Progenitor cell of endocrine pancreas (in vitro differentiated cells): ENCODE results near the gene TJP3. TPM values are rescaled to one million over a fixed set of nuclear protein-coding genes. Genes with fewer than 3 reads are reported as not detected.
"Not testable (repeated sequence)": the region's sequence is repeated elsewhere in the genome, so short reads cannot be mapped to it uniquely, and the experiment has no call there.

Experiments used
- DNase-seq: peaks from one replicate; pipeline ENCODE4 v3.0.0; 2021; ENCODE audit warnings: low spot score; ENCODE audit not compliant: unreplicated experiment
- H3K27ac Mint-ChIP-seq: 2 replicates; pipeline ENCODE4 v1.8.0; 2021; ENCODE audit warnings: mild to moderate bottlenecking, moderate library complexity, mixed read lengths
- H3K27me3 Mint-ChIP-seq: 2 replicates; pipeline ENCODE4 v1.8.0; 2021; ENCODE audit warnings: mixed read lengths
- H3K36me3 Mint-ChIP-seq: 2 replicates; pipeline ENCODE4 v1.8.0; 2022; ENCODE audit warnings: mixed read lengths; ENCODE audit not compliant: insufficient read depth
- H3K4me1 Mint-ChIP-seq: 2 replicates; pipeline ENCODE4 v1.8.0; 2021; ENCODE audit warnings: low read depth, mixed read lengths
- H3K4me3 Mint-ChIP-seq: 2 replicates; pipeline ENCODE4 v1.8.0; 2021; ENCODE audit warnings: low read depth, mild to moderate bottlenecking, moderate library complexity, mixed read lengths
- H3K9me3 Mint-ChIP-seq: 2 replicates; pipeline ENCODE4 v1.8.0; 2021; ENCODE audit warnings: low read depth, mixed read lengths
- CTCF ChIP-seq: fragments of 200-600 bp; sonication (generic); IDR thresholded peaks from one replicate; pipeline ENCODE4 v1.5.0; 2021; ENCODE audit warnings: antibody characterized with exemption, mild to moderate bottlenecking; ENCODE audit not compliant: unreplicated experiment
- total RNA-seq: library from RNA; stranded (reverse); gene quantifications from 2 replicates; pipeline ENCODE4 v1.2.1, GENCODE V29; 2021

Gene TJP3
- total RNA-seq, 1 donor from 2014 or later, result 40.7 TPM

- H3K27ac Mint-ChIP-seq, result no peak overlapping the region
- H3K36me3 Mint-ChIP-seq, result peaks cover 20% of the 10 kb centered on the region
- H3K9me3 Mint-ChIP-seq, result no peaks in the 10 kb centered on the region
- H3K27me3 Mint-ChIP-seq, result no peaks in the 10 kb centered on the region
- H3K4me3 Mint-ChIP-seq, result no peak overlapping the region
- no peak for TF ChIP-seq CTCF
- H3K4me1 Mint-ChIP-seq, result no peaks in the 10 kb centered on the region
- DNase-seq, result no peak
Measured at GRCh38 chr19:3661284-3662238, 46.6 kb upstream of the TJP3 start.

GRCh38 chr19:3663838-3664237, 44.3 kb upstream of the TJP3 start:
- no peaks in the 10 kb centered on the region for H3K9me3 Mint-ChIP-seq
- peaks cover 13% of the 10 kb centered on the region for H3K36me3 Mint-ChIP-seq
- no peaks in the 10 kb centered on the region for H3K4me1 Mint-ChIP-seq
- H3K4me3 Mint-ChIP-seq, result no peak overlapping the region
- H3K27me3 Mint-ChIP-seq, result no peaks in the 10 kb centered on the region
- TF ChIP-seq CTCF, result no peak
- DNase-seq, result no peak
- H3K27ac Mint-ChIP-seq, result no peak overlapping the region

DNA sequence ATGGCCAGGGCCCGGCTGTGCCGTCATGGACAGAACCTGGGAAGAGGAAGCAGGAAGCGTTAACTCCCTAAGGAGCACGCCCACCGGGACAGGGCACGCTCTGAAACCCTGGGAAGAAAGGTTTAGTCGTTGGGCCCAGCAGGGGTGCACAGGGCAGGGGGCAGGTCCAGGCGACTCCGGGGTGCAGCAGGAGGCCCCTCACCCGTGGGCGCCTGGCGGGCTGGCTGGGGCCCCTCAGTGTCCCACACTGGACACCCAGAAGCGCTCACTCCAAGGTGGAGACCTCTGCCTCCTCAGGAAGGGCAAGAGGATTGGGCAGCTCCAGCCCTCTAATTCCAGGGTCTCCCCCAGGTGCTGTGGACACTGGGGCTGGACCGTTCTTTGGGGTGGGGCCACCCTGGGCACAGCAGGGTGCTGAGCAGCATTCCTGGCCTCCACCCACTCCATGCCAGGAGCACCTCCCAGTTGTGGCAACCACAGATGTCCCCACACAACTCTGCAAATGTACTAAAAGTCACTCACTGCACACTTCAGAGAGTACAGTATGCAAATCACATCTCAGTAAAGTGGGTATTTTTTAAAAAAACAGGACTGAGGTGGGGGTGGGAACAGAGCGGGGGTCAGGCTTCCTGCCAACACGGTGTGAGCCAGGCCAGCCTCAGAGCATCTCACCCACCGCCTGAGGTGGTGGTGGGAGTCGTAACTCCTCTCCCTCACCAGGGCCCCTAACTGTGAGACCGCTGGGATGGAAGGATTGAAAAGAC, 43.1 kb upstream of the TJP3 start:
- H3K36me3 Mint-ChIP-seq, result peaks cover 13% of the 10 kb centered on the region
- no peak for DNase-seq
- no peaks in the 10 kb centered on the region for H3K9me3 Mint-ChIP-seq
- no peak overlapping the region for H3K4me3 Mint-ChIP-seq
- H3K4me1 Mint-ChIP-seq, result no peaks in the 10 kb centered on the region
- H3K27me3 Mint-ChIP-seq, result no peaks in the 10 kb centered on the region
- H3K27ac Mint-ChIP-seq, result no peak overlapping the region
- no peak for TF ChIP-seq CTCF

GRCh38 chr19:3665681-3666544, 42.3 kb upstream of the TJP3 start:
- TF ChIP-seq CTCF, result peak; percentile 96
- Mint-ChIP-seq H3K36me3 (peaks cover 11% of the 10 kb centered on the region), H3K4me3 (no peak overlapping the region), H3K9me3 (no peaks in the 10 kb centered on the region), H3K4me1 (peaks cover 2% of the 10 kb centered on the region), H3K27ac (no peak overlapping the region), H3K27me3 (no peaks in the 10 kb centered on the region)
- DNase-seq, result peak; percentile 76

DNA sequence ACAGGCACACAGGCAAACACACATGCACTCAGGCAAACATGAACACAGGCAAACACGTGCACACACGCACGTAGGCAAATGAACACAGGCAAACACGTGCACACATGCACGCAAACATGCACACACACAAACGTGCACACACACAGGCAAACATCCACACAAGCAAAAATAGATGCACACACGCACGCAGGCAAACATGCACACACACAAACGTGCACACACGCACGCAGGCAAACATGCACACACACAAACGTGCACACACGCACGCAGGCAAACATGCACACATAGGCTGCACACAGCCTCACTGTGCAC, 41.7 kb upstream of the TJP3 start:
- H3K36me3 Mint-ChIP-seq, H3K27ac Mint-ChIP-seq, H3K4me1 Mint-ChIP-seq, H3K27me3 Mint-ChIP-seq, DNase-seq, H3K9me3 Mint-ChIP-seq, H3K4me3 Mint-ChIP-seq: not testable (repeated sequence)
